ENCODE results near the gene HIVEP3.

- no peak for TF ChIP-seq POLR2AphosphoS5 (IDR thresholded peaks at IDR 0.05)
- TF ChIP-seq POLR2A (IDR thresholded peaks at IDR 0.05; ENCODE audit: low read depth) = no peak
- TF ChIP-seq, protein P1, sequence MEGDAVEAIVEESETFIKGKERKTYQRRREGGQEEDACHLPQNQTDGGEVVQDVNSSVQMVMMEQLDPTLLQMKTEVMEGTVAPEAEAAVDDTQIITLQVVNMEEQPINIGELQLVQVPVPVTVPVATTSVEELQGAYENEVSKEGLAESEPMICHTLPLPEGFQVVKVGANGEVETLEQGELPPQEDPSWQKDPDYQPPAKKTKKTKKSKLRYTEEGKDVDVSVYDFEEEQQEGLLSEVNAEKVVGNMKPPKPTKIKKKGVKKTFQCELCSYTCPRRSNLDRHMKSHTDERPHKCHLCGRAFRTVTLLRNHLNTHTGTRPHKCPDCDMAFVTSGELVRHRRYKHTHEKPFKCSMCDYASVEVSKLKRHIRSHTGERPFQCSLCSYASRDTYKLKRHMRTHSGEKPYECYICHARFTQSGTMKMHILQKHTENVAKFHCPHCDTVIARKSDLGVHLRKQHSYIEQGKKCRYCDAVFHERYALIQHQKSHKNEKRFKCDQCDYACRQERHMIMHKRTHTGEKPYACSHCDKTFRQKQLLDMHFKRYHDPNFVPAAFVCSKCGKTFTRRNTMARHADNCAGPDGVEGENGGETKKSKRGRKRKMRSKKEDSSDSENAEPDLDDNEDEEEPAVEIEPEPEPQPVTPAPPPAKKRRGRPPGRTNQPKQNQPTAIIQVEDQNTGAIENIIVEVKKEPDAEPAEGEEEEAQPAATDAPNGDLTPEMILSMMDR (IDR thresholded peaks at IDR 0.05) = no peak
Measured at GRCh38 chr1:41726292-41726691, 192.4 kb downstream of the HIVEP3 start.
